OCI-LY3 (cell line): Measurements from ENCODE around the gene PHYKPL.

Experiments used
- H2AFZ ChIP-seq: fragments of 200-600, 300-600 bp; shearing (Covaris generic); 2 replicates; pipeline ENCODE4 v1.6.0; 2014; ENCODE audit warnings: antibody characterized with exemption, low read depth, low read length
- H3K27ac ChIP-seq: fragments of 200-600, 300-600 bp; sonication (generic); 2 replicates; pipeline ENCODE4 v1.5.1; 2014; ENCODE audit warnings: mild to moderate bottlenecking, low read length, moderate library complexity, mixed read lengths
- H3K27me3 ChIP-seq: fragments of 200-600, 300-600 bp; sonication (generic); 2 replicates; pipeline ENCODE4 v1.6.1; 2014; ENCODE audit warnings: low read depth, low read length, mixed read lengths
- H3K36me3 ChIP-seq: fragments of 200-600, 300-600 bp; sonication (generic); replicated peaks from 2 replicates; pipeline ENCODE3; 2014; ENCODE audit warnings: low read depth, low read length, mixed read lengths
- H3K4me1 ChIP-seq: fragments of 300-600, 200-600 bp; sonication (generic); 2 replicates; pipeline ENCODE4 v1.6.1; 2014; ENCODE audit warnings: low read length, mixed read lengths
- H3K4me2 ChIP-seq: fragments of 200-600, 300-600 bp; sonication (generic); 2 replicates; pipeline ENCODE4 v1.6.1; 2014; ENCODE audit warnings: low read length, mixed read lengths
- H3K4me3 ChIP-seq: fragments of 300-600, 200-600 bp; sonication (generic); 2 replicates; pipeline ENCODE4 v1.5.1; 2014; ENCODE audit warnings: antibody characterized with exemption, mild to moderate bottlenecking, low read length, moderate library complexity
- H3K79me2 ChIP-seq: fragments of 300-600, 200-600 bp; shearing (Covaris generic); 2 replicates; pipeline ENCODE4 v1.6.1; 2014; ENCODE audit warnings: mild to moderate bottlenecking, low read length, mixed read lengths
- H3K9ac ChIP-seq: fragments of 300-600, 200-600 bp; shearing (Covaris generic); 2 replicates; pipeline ENCODE4 v1.6.0; 2014; ENCODE audit warnings: mild to moderate bottlenecking, low read length, moderate library complexity
- H3K9me3 ChIP-seq: fragments of 200-600, 300-600 bp; shearing (Covaris generic); 2 replicates; pipeline ENCODE4 v1.6.1; 2014; ENCODE audit warnings: low read length, mixed read lengths; ENCODE audit not compliant: insufficient read depth
- H4K20me1 ChIP-seq: fragments of 200-600, 300-600 bp; sonication (generic); 2 replicates; pipeline ENCODE4 v1.6.1; 2016; ENCODE audit warnings: low read length, mixed read lengths; ENCODE audit not compliant: insufficient read depth
- EZH2phosphoT487 ChIP-seq: fragments of 200-600 bp; shearing (Covaris generic); IDR thresholded peaks from 2 replicates; pipeline ENCODE4 v1.6.1; 2018; ENCODE audit warnings: antibody characterized with exemption, mixed run types, low read depth
- TF ChIP-seq, protein P1 (sequence below): fragments of 200-600, 300-600 bp; sonication (generic); IDR thresholded peaks from 2 replicates; pipeline ENCODE4 v1.5.1; 2014; ENCODE audit warnings: antibody characterized with exemption, low read length, low read depth

Gene PHYKPL

GRCh38 chr5:178267876-178268275 lies 35.3 kb upstream of the PHYKPL start:
- Histone ChIP-seq H3K4me2 (no peak overlapping the region), H3K9ac (no peak overlapping the region), H2AFZ (no peak overlapping the region), H3K36me3 (no peaks in the 10 kb centered on the region), H3K27ac (no peak overlapping the region), H3K79me2 (no peaks in the 10 kb centered on the region), H3K4me3 (no peak overlapping the region), H3K4me1 (no peaks in the 10 kb centered on the region), H3K27me3 (no peaks in the 10 kb centered on the region), H4K20me1 (no peaks in the 10 kb centered on the region), H3K9me3 (no peaks in the 10 kb centered on the region)
- no peak for TF ChIP-seq EZH2phosphoT487
- TF ChIP-seq, protein P1, sequence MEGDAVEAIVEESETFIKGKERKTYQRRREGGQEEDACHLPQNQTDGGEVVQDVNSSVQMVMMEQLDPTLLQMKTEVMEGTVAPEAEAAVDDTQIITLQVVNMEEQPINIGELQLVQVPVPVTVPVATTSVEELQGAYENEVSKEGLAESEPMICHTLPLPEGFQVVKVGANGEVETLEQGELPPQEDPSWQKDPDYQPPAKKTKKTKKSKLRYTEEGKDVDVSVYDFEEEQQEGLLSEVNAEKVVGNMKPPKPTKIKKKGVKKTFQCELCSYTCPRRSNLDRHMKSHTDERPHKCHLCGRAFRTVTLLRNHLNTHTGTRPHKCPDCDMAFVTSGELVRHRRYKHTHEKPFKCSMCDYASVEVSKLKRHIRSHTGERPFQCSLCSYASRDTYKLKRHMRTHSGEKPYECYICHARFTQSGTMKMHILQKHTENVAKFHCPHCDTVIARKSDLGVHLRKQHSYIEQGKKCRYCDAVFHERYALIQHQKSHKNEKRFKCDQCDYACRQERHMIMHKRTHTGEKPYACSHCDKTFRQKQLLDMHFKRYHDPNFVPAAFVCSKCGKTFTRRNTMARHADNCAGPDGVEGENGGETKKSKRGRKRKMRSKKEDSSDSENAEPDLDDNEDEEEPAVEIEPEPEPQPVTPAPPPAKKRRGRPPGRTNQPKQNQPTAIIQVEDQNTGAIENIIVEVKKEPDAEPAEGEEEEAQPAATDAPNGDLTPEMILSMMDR: no peak

- Histone ChIP-seq H3K4me1 (no peaks in the 10 kb centered on the region), H3K9me3 (no peaks in the 10 kb centered on the region), H3K9ac (no peak overlapping the region), H3K79me2 (no peaks in the 10 kb centered on the region), H3K27ac (no peak overlapping the region), H3K4me2 (no peak overlapping the region), H4K20me1 (no peaks in the 10 kb centered on the region), H3K27me3 (no peaks in the 10 kb centered on the region), H3K36me3 (no peaks in the 10 kb centered on the region), H3K4me3 (no peak overlapping the region), H2AFZ (no peak overlapping the region)
- TF ChIP-seq EZH2phosphoT487: no peak
- TF ChIP-seq, protein P1: no peak
Measured at GRCh38 chr5:178267245-178267644, 34.6 kb upstream of the PHYKPL start.

DNA sequence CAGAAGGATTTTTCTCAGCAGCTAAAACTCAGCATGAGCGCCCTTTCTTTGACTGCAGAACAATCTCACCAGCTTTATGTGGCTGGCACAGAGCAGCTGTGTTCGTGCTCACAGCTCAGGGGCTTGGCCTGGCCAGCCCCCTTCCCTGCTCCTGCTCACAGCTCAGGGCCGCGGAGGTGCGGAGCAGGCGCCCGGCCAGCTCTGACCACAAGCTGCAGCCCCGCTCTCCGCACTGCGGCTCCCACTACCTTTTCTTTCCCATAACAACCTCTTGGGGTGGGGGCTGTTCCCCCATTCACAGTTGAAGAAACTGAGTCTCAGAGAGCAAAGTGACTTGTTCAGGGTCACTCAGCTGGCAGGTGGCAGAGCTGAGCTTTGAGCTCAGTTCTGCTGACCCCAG lies 34.0 kb upstream of the PHYKPL start:
- no peaks in the 10 kb centered on the region for H3K36me3 ChIP-seq
- H3K9ac ChIP-seq: no peak overlapping the region
- TF ChIP-seq EZH2phosphoT487: no peak
- TF ChIP-seq, protein P1: no peak
- no peak overlapping the region for H3K4me2 ChIP-seq
- H3K4me3 ChIP-seq: no peak overlapping the region
- H3K79me2 ChIP-seq: no peaks in the 10 kb centered on the region
- no peaks in the 10 kb centered on the region for H3K9me3 ChIP-seq
- no peak overlapping the region for H2AFZ ChIP-seq
- H4K20me1 ChIP-seq: no peaks in the 10 kb centered on the region
- H3K27me3 ChIP-seq: no peaks in the 10 kb centered on the region
- H3K27ac ChIP-seq: no peak overlapping the region
- no peaks in the 10 kb centered on the region for H3K4me1 ChIP-seq

GRCh38 chr5:178265746-178266145 lies 33.1 kb upstream of the PHYKPL start:
- Histone ChIP-seq H3K79me2 (no peaks in the 10 kb centered on the region), H3K9me3 (no peaks in the 10 kb centered on the region), H3K27me3 (no peaks in the 10 kb centered on the region), H2AFZ (no peak overlapping the region), H3K4me2 (no peak overlapping the region), H3K4me3 (no peak overlapping the region), H3K9ac (no peak overlapping the region), H3K4me1 (no peaks in the 10 kb centered on the region), H3K27ac (no peak overlapping the region), H4K20me1 (no peaks in the 10 kb centered on the region), H3K36me3 (no peaks in the 10 kb centered on the region)
- TF ChIP-seq EZH2phosphoT487: no peak
- TF ChIP-seq, protein P1: no peak
